GM12878 (cell line): ENCODE results near the gene SPOCK1. TPM values are rescaled to one million over a fixed set of nuclear protein-coding genes. Genes with fewer than 3 reads are reported as not detected.

Source experiments
- ATAC-seq: fragments of 200-7000 bp; cut with Tn5 transposase; 3 replicates; pipeline ENCODE4 v1.9.1; 2020; ENCODE audit warnings: mild to moderate bottlenecking, moderate library complexity
- BruUV-seq: library from RNA; stranded (reverse); fragments of 400-500 nt; replicated peaks from 2 replicates; lab custom pipeline; 2021; lab: Mats Ljungman, UMichigan
- CTCF ChIA-PET: fragments of 300-600 bp; sonication (Branson Sonifier 250); formaldehyde crosslinking; extraction: SDS; loops from one replicate; lab custom pipeline; 2021; ENCODE audit warnings: inconsistent platforms; lab: Yijun Ruan, JAX
- POLR2A ChIA-PET: fragments of 350-600 bp; formaldehyde crosslinking; extraction: SDS; loops from one replicate; lab custom pipeline; 2021; ENCODE audit warnings: inconsistent platforms; lab: Charles Lee
- RAD21 ChIA-PET: fragments of 300-600 bp; sonication (Branson Sonifier 250); formaldehyde crosslinking; loops from one replicate; lab custom pipeline; 2023; ENCODE audit warnings: antibody characterized with exemption; ENCODE audit not compliant: unreplicated experiment; lab: Charles Lee
- SMC1A ChIA-PET: fragments of 300-600 bp; sonication (Branson Sonifier 250); formaldehyde crosslinking; loops from one replicate; lab custom pipeline; 2023; ENCODE audit not compliant: unreplicated experiment, uncharacterized antibody; lab: Charles Lee
- DNase-seq: peaks from one replicate; pipeline ENCODE4 v3.0.0-alpha.2; 2011; ENCODE audit warnings: low read depth, low spot score
- FAIRE-seq: peaks from 3 replicates; lab custom pipeline; 2011; peaks lifted over from hg19 to GRCh38; lab: Jason Lieb, UNC
- H2AFZ ChIP-seq: 2 replicates; pipeline ENCODE4 v1.6.0; 2011; ENCODE audit warnings: low read depth, low read length, control low read depth; ENCODE audit not compliant: control insufficient read depth
- H3K27ac ChIP-seq: 2 replicates; pipeline ENCODE4 v1.5.1; 2011; ENCODE audit warnings: control low read depth; ENCODE audit not compliant: control insufficient read depth, insufficient read depth
- H3K27me3 ChIP-seq, 2 experiments: replicated peaks in 1 of 2; 2 replicates each; pipeline versions ENCODE4 v1.6.0 to v1.6.1; 2011; ENCODE audit warnings: low read length in 1 of 2; ENCODE audit not compliant: control insufficient read depth in 2 of 2, insufficient read depth in 2 of 2
- H3K36me3 ChIP-seq, 2 experiments: 2 replicates each; pipeline ENCODE4 v1.5.1; 2011; ENCODE audit warnings: low read length in 1 of 2; ENCODE audit not compliant: control insufficient read depth in 2 of 2, insufficient read depth in 2 of 2
- H3K4me1 ChIP-seq: 2 replicates; pipeline ENCODE4 v1.6.1; 2011; ENCODE audit warnings: mild to moderate bottlenecking, low read length, moderate library complexity, mixed read lengths; ENCODE audit not compliant: control insufficient read depth, insufficient read depth
- H3K4me2 ChIP-seq: 2 replicates; pipeline ENCODE4 v1.6.0; 2011; ENCODE audit warnings: control low read depth; ENCODE audit not compliant: control insufficient read depth, insufficient read depth
- H3K4me3 ChIP-seq: fragments of 200-600 bp; sonication (generic); 2 replicates; pipeline ENCODE4 v1.5.1; 2016
- H3K79me2 ChIP-seq: 2 replicates; pipeline ENCODE4 v1.6.0; 2011; ENCODE audit warnings: low read length; ENCODE audit not compliant: control insufficient read depth, insufficient read depth
- H3K9ac ChIP-seq: 2 replicates; pipeline ENCODE4 v1.8.0; 2011; ENCODE audit warnings: low read length, control low read depth, mixed read lengths; ENCODE audit not compliant: control insufficient read depth, insufficient read depth
- H3K9me3 ChIP-seq: replicated peaks from 3 replicates; pipeline ENCODE4 v1.5.1; 2011; ENCODE audit warnings: mild to moderate bottlenecking, low read length; ENCODE audit not compliant: control insufficient read depth, insufficient read depth
- H4K20me1 ChIP-seq: 2 replicates; pipeline ENCODE4 v1.6.0; 2011; ENCODE audit not compliant: control insufficient read depth, insufficient read depth
- EZH2 ChIP-seq: IDR thresholded peaks from 2 replicates; pipeline ENCODE4 v1.6.1; 2012; ENCODE audit warnings: low read depth, mild to moderate bottlenecking, control low read depth, inconsistent platforms, low read length, borderline replicate concordance; ENCODE audit not compliant: control insufficient read depth
- JUND ChIP-seq: IDR thresholded peaks from 2 replicates; pipeline ENCODE4 v1.6.1; 2012; ENCODE audit warnings: low read depth, mild to moderate bottlenecking, low read length, improper control_type of control experiment, moderate library complexity
- MEF2B ChIP-seq: fragments of 450-650 bp; IDR thresholded peaks from 2 replicates; pipeline ENCODE4 v1.6.1; 2018; ENCODE audit warnings: mild to moderate bottlenecking, moderate library complexity; ENCODE audit not compliant: partially characterized antibody, poor library complexity, severe bottlenecking
- MYB ChIP-seq: fragments of 150-350 bp; IDR thresholded peaks from 2 replicates; pipeline ENCODE4 v1.6.1; 2014; ENCODE audit warnings: mild to moderate bottlenecking, low read depth, low read length, borderline replicate concordance
- PRDM15 ChIP-seq: fragments of 450-650 bp; formaldehyde crosslinking; IDR thresholded peaks from 2 replicates; pipeline ENCODE4 v1.4.0; 2020; ENCODE audit warnings: mild to moderate bottlenecking, moderate library complexity
- SMAD1 ChIP-seq: fragments of 450-650 bp; IDR thresholded peaks from 2 replicates; pipeline ENCODE4 v1.6.1; 2018; ENCODE audit warnings: mild to moderate bottlenecking, low read depth; ENCODE audit not compliant: partially characterized antibody
- SUZ12 ChIP-seq: fragments of 200-600 bp; sonication (generic); IDR thresholded peaks from one replicate; pipeline ENCODE4 v1.6.1; 2018; ENCODE audit warnings: antibody characterized with exemption, mild to moderate bottlenecking; ENCODE audit not compliant: unreplicated experiment
- TCF12 ChIP-seq: IDR thresholded peaks from 2 replicates; pipeline ENCODE4 v1.6.1; 2011; ENCODE audit warnings: low read depth, mild to moderate bottlenecking, low read length
- YY1 ChIP-seq: IDR thresholded peaks from 2 replicates; pipeline ENCODE4 v1.6.1; 2011; ENCODE audit warnings: low read depth, mild to moderate bottlenecking, low read length
- ZNF217 ChIP-seq: fragments of 450-650 bp; IDR thresholded peaks from 2 replicates; pipeline ENCODE4 v1.6.1; 2017; ENCODE audit warnings: antibody characterized with exemption, mild to moderate bottlenecking
- ZNF622 ChIP-seq: fragments of 450-650 bp; IDR thresholded peaks from 2 replicates; pipeline ENCODE4 v1.6.1; 2017; ENCODE audit warnings: mild to moderate bottlenecking, inconsistent platforms
- WGBS: methylation state at CpG from one replicate; pipeline ENCODE4 v1.1.6; 2016; ENCODE audit warnings: low lambda C conversion rate; ENCODE audit not compliant: insufficient replicate concordance, insufficient coverage; ENCODE audit errors: missing lambda C conversion rate; 5-methylcytosine and 5-hydroxymethylcytosine counted together
- in situ Hi-C: fragments of 300-500 bp; cut with MboI; formaldehyde crosslinking; loops from 9 replicates; pipeline ENCODE4 v1.14.3; 2018; ENCODE audit warnings: mixed read lengths
- intact Hi-C: fragments of 100-400 bp; cut with micrococcal nuclease; formaldehyde crosslinking; loops from one replicate; pipeline ENCODE4 v1.14.2; 2022; ENCODE audit not compliant: unreplicated experiment
- polyA plus RNA-seq, 11 experiments: library from polyadenylated mRNA; depleted of rRNA in 4 of 11; unstranded in 6 of 11; stranded (reverse) in 5 of 11; fragments of >200 nt; fragmentation: Nextera tagmentation in 4 of 11; fragmentation: Illumina TruSeq in 1 of 11; extraction: Ambion mirVana in 4 of 11; extraction: Trizol in 1 of 11; gene quantifications; 1 replicate in 1 of 11; 2 replicates in 10 of 11; pipeline versions ENCODE4 v1.2.1 to v1.2.3, GENCODE V29; 2011 to 2016; ENCODE audit warnings: inconsistent platforms in 2 of 11, missing spikeins in 2 of 11, low read depth in 1 of 11
- total RNA-seq, 4 experiments: library from RNA; depleted of rRNA in 3 of 4; stranded (reverse); fragments of >200 nt in 3 of 4; fragmentation: Illumina TruSeq in 1 of 4; extraction: Trizol in 1 of 4; gene quantifications; 2 replicates each; pipeline versions ENCODE4 v1.2.1 to v1.2.3, GENCODE V29; 2013 to 2021
- TF ChIP-seq, protein P1 (sequence below): fragments of 450-650 bp; IDR thresholded peaks from 2 replicates; pipeline ENCODE4 v1.6.1; 2017; ENCODE audit warnings: mild to moderate bottlenecking, moderate library complexity

The SPOCK1 gene
- total and polyA plus RNA-seq, 10 of the 15 experiments (the other 5 are each of a cell fraction or from before 2014, with no cell fraction given): 0.06 to 0.68 (median 0.25) TPM; not detected in 3

GRCh38 chr5:137086342-137086741 lies 412.8 kb downstream of the SPOCK1 start (continued):
- TF ChIP-seq, protein P1, sequence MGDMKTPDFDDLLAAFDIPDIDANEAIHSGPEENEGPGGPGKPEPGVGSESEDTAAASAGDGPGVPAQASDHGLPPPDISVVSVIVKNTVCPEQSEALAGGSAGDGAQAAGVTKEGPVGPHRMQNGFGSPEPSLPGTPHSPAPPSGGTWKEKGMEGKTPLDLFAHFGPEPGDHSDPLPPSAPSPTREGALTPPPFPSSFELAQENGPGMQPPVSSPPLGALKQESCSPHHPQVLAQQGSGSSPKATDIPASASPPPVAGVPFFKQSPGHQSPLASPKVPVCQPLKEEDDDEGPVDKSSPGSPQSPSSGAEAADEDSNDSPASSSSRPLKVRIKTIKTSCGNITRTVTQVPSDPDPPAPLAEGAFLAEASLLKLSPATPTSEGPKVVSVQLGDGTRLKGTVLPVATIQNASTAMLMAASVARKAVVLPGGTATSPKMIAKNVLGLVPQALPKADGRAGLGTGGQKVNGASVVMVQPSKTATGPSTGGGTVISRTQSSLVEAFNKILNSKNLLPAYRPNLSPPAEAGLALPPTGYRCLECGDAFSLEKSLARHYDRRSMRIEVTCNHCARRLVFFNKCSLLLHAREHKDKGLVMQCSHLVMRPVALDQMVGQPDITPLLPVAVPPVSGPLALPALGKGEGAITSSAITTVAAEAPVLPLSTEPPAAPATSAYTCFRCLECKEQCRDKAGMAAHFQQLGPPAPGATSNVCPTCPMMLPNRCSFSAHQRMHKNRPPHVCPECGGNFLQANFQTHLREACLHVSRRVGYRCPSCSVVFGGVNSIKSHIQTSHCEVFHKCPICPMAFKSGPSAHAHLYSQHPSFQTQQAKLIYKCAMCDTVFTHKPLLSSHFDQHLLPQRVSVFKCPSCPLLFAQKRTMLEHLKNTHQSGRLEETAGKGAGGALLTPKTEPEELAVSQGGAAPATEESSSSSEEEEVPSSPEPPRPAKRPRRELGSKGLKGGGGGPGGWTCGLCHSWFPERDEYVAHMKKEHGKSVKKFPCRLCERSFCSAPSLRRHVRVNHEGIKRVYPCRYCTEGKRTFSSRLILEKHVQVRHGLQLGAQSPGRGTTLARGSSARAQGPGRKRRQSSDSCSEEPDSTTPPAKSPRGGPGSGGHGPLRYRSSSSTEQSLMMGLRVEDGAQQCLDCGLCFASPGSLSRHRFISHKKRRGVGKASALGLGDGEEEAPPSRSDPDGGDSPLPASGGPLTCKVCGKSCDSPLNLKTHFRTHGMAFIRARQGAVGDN: no peak

GRCh38 chr5:137085206-137085605 lies 413.9 kb downstream of the SPOCK1 start:
- TF ChIP-seq JUND (no peak), MEF2B (no peak), ZNF217 (no peak), TCF12 (no peak), SUZ12 (no peak), YY1 (no peak), SMAD1 (no peak), PRDM15 (no peak), EZH2 (no peak), MYB (no peak), ZNF622 (no peak)
- Histone ChIP-seq H3K36me3 (no peaks in the 10 kb centered on the region), H4K20me1 (no peaks in the 10 kb centered on the region), H3K27ac (no peak overlapping the region), H3K9ac (no peak overlapping the region), H3K4me1 (no peaks in the 10 kb centered on the region), H3K4me3 (no peak overlapping the region), H2AFZ (no peak overlapping the region), H3K4me2 (no peak overlapping the region), H3K27me3 (peaks cover 0 to 3% of the 10 kb centered on the region in 2 experiments; a peak in 1 of 4 replicates), H3K79me2 (no peaks in the 10 kb centered on the region), H3K9me3 (no peaks in the 10 kb centered on the region)
- ChIA-PET POLR2A (no interaction called here), SMC1A (no interaction called here), CTCF (interaction anchor here (2.3 kb wide), 1 partner anchor 10 kb away, joined by 10 read pairs; no protein-coding TSS in a partner anchor), RAD21 (no interaction called here)
- FAIRE-seq (no peak), ATAC-seq (no peak), DNase-seq (no peak)
- BruUV-seq: no TSS peak
- intact Hi-C loops: no loop called here
- 19% methylated on average over 4 of the region's 4 CpGs for WGBS
- in situ Hi-C loops: no loop called here
